ENCODE measurements around the gene ZNF428.

ZNF428 gene

GRCh38 chr19:43616306-43616705 is 3.1 kb downstream of the ZNF428 start:
- H3K36me3 ChIP-seq (ENCODE audit: control insufficient read depth, low read length): peaks cover 41% of the 10 kb centered on the region
- no peaks in the 10 kb centered on the region for H3K9me3 ChIP-seq (ENCODE audit: control insufficient read depth, insufficient read depth, low read length)
- TF ChIP-seq, protein P1, sequence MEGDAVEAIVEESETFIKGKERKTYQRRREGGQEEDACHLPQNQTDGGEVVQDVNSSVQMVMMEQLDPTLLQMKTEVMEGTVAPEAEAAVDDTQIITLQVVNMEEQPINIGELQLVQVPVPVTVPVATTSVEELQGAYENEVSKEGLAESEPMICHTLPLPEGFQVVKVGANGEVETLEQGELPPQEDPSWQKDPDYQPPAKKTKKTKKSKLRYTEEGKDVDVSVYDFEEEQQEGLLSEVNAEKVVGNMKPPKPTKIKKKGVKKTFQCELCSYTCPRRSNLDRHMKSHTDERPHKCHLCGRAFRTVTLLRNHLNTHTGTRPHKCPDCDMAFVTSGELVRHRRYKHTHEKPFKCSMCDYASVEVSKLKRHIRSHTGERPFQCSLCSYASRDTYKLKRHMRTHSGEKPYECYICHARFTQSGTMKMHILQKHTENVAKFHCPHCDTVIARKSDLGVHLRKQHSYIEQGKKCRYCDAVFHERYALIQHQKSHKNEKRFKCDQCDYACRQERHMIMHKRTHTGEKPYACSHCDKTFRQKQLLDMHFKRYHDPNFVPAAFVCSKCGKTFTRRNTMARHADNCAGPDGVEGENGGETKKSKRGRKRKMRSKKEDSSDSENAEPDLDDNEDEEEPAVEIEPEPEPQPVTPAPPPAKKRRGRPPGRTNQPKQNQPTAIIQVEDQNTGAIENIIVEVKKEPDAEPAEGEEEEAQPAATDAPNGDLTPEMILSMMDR (IDR thresholded peaks at IDR 0.05; ENCODE audit: low read depth, low read length, poor library complexity, severe bottlenecking): no peak
- TF ChIP-seq EZH2phosphoT487 (IDR thresholded peaks at IDR 0.05; ENCODE audit: borderline replicate concordance, low read length): no peak
- H3K27ac ChIP-seq (ENCODE audit: low read depth, low read length): no peak overlapping the region
- H3K4me3 ChIP-seq (ENCODE audit: low read length): no peak overlapping the region
- peaks cover 25% of the 10 kb centered on the region for H3K4me1 ChIP-seq (ENCODE audit: control insufficient read depth, low read length)
- no peaks in the 10 kb centered on the region for H4K20me1 ChIP-seq (ENCODE audit: control insufficient read depth, insufficient read depth, low read depth, low read length)
- no peaks in the 10 kb centered on the region for H3K27me3 ChIP-seq (ENCODE audit: control insufficient read depth, low read length)
- H3F3A ChIP-seq (ENCODE audit: control insufficient read depth, insufficient read depth): no peaks in the 10 kb centered on the region
- no peaks in the 10 kb centered on the region for H3K9me2 ChIP-seq (replicated peaks; ENCODE audit: control insufficient read depth, low read length)
- H3K79me2 ChIP-seq (ENCODE audit: control insufficient read depth, low read length): peaks cover 87% of the 10 kb centered on the region
- H3K4me2 ChIP-seq (ENCODE audit: low read length): no peak overlapping the region

DNA sequence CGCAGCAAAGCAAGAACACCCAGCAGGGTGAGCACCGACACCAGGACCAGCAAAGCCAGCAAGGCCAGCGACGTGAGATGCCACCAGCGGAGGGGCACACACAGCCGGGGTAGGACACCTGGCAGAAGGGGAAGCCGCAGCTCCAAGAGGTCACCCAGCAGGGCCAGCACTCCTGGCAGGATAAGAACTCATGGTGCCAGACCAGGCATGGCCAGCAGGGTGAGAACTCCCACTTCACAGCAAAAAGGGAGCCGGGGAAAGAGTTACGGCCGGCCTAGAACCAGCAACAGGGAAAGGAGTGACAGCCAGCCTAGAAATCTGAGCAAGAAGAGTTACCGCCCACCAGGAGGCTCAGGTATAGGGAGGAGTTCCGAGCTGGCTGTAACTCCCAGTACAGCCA is 7.1 kb downstream of the ZNF428 start:
- Histone ChIP-seq H3K4me3 (ENCODE audit: low read length) (no peak overlapping the region), H4K20me1 (ENCODE audit: control insufficient read depth, insufficient read depth, low read depth, low read length) (no peaks in the 10 kb centered on the region), H3K9me2 (replicated peaks; ENCODE audit: control insufficient read depth, low read length) (no peaks in the 10 kb centered on the region), H3K27ac (ENCODE audit: low read depth, low read length) (no peak overlapping the region), H3F3A (ENCODE audit: control insufficient read depth, insufficient read depth) (no peaks in the 10 kb centered on the region), H3K4me1 (ENCODE audit: control insufficient read depth, low read length) (no peaks in the 10 kb centered on the region), H3K4me2 (ENCODE audit: low read length) (no peak overlapping the region), H3K9me3 (ENCODE audit: control insufficient read depth, insufficient read depth, low read length) (no peaks in the 10 kb centered on the region), H3K27me3 (ENCODE audit: control insufficient read depth, low read length) (no peaks in the 10 kb centered on the region), H3K36me3 (ENCODE audit: control insufficient read depth, low read length) (peaks cover 36% of the 10 kb centered on the region), H3K79me2 (ENCODE audit: control insufficient read depth, low read length) (peaks cover 70% of the 10 kb centered on the region)
- TF ChIP-seq, protein P1 (IDR thresholded peaks at IDR 0.05; ENCODE audit: low read depth, low read length, poor library complexity, severe bottlenecking): no peak
- TF ChIP-seq EZH2phosphoT487 (IDR thresholded peaks at IDR 0.05; ENCODE audit: borderline replicate concordance, low read length): no peak

DNA sequence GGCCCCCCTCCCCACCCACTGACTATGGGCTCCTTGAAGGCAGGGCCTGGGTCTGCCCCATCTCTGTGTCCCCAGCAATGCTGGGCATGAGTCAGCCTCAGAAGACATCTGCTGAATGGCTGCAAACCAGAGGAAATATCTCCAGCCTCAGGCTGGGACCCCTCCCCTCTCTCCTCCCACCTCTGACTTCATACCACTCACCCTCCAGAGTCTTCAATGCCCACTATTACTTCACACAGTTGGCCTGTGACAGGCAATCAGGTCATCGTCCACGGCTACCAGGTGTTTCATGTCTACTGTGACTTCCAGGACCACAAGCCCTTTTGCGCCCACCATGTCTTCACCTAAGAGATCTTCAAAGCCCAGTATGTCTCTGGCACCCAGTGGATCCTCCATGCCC is 7.6 kb downstream of the ZNF428 start, which contains the start of gene SRRM5:
TSS of gene SRRM5 (plus strand) at position 301 of the 400 bp plus-strand sequence. CDS start at position 335, 34 bp downstream.
- Histone ChIP-seq H3K36me3 (ENCODE audit: control insufficient read depth, low read length) (peaks cover 39% of the 10 kb centered on the region), H3K27me3 (ENCODE audit: control insufficient read depth, low read length) (no peaks in the 10 kb centered on the region), H3K4me3 (ENCODE audit: low read length) (no peak within 1 kb of the TSS), H3F3A (ENCODE audit: control insufficient read depth, insufficient read depth) (no peaks in the 10 kb centered on the region), H3K4me1 (ENCODE audit: control insufficient read depth, low read length) (no peaks in the 10 kb centered on the region), H3K9me3 (ENCODE audit: control insufficient read depth, insufficient read depth, low read length) (no peaks in the 10 kb centered on the region), H3K79me2 (ENCODE audit: control insufficient read depth, low read length) (peaks cover 64% of the 10 kb centered on the region), H3K4me2 (ENCODE audit: low read length) (no peak within 1 kb of the TSS), H3K27ac (ENCODE audit: low read depth, low read length) (no peak within 1 kb of the TSS), H4K20me1 (ENCODE audit: control insufficient read depth, insufficient read depth, low read depth, low read length) (no peaks in the 10 kb centered on the region), H3K9me2 (replicated peaks; ENCODE audit: control insufficient read depth, low read length) (no peaks in the 10 kb centered on the region)
- TF ChIP-seq, protein P1 (IDR thresholded peaks at IDR 0.05; ENCODE audit: low read depth, low read length, poor library complexity, severe bottlenecking): no peak
- TF ChIP-seq EZH2phosphoT487 (IDR thresholded peaks at IDR 0.05; ENCODE audit: borderline replicate concordance, low read length): no peak
